Hematopoietic multipotent progenitor cell treated with erythropoietin and hydrocortisone succinate and interleukin-3 and kit ligand, for 4 days (in vitro differentiated cells): ENCODE results near the gene NAV2.
"Not testable (repeated sequence)": the region's sequence is repeated elsewhere in the genome, so short reads cannot be mapped to it uniquely, and the experiment has no call there.

Experiments
- DNase-seq: peaks from one replicate; pipeline ENCODE4 v3.0.0-alpha.2; 2015

NAV2 gene

DNA sequence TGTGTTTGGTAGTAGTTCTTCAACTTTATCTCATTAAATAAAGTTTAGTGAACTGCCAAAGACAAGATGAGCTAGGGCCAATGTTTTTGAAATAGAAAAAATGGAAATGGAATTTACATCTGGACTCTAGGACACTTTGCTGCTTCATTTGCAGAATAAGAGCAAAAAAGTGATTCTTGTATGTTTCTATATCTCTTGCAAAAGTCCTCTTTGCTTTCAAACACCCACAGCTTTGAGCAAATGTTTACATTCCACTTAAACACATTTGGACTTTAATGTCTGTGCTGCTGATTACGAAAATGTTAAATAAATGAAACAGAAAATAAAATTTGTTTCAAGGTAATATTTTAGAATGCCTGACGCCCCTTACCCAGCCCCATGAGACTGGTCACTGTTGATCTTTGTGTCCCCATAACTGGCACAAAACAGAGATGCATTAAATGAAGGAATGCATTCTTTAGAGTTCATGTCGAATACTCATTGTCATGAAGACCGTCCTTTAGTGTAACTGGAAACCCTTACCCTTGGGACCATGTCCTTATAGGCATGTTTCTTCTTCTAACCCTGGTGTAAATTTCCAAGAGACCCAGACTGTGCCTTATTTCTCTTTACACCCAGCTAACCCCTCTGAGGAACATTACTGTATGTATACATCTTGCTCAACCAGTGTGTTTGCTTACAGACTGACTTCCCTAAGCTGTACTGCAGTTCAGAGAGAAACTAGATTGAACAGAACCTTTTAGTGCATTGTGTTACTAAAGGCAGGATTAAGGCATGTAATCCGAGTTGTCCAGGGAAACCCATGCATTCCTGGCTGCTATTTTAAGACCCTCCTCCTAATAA is 199.7 kb downstream of the NAV2 start:
- no peak for DNase-seq

DNA sequence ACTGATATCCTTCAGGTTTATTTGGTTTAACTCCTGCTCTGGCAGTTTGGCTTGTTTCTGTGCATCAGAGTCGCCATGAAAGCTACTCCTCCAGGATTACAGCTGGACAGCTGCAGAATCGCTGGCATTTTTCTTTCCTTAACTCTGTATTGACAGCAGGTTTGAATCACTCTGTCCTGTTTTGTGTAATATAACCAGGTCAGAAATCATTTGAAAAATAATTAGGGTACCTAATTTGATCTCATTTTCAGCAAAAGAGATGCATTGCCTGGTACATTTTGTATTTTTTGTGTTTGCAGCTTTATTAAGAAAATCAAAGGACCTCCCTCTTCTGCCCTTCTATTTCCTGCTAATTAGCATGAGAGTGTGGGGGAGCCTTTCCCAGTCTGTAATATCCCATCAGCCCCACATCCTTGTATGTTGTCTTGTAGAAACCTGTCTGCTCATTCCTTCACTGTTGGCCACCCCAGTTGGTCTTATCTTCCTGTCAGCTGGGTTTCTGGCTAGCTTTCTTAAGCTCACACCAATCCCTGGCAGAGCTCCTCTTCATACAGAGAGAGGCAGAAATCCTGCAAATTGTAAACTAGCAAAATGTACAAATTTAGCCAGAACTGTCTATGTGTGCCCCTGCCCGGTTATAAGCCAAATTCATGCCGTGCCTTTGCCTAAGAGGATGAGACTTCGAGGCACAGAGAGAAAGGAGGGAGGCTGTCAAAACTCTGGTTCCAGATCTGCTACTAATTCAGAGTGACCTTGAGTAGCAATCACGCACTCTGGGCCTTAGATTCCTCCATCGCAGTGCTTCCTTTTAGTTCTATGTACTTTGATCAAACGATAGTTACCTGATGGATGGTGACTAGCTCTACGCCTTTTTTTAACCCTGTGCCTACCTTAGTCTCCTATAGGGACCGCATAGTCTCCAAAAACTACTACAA is 200.6 kb downstream of the NAV2 start:
- DNase-seq: no peak

DNA sequence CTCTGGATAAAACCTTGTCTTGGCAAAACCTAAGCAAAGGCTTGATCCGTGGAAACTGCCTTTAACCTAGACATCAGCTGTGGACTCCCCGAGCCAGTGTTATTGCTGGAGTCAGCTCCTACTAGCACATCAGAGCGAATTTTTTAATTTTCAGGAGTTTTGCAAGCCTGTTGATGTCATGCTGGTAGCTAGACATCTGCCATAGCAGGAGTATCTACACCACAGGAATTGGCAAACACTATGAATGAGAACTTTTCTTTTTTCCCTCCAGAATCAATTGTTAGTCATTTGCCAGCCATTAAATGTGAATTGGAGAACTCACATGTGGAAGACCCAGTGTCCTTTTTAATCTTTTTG is 201.2 kb downstream of the NAV2 start:
- no peak for DNase-seq

DNA sequence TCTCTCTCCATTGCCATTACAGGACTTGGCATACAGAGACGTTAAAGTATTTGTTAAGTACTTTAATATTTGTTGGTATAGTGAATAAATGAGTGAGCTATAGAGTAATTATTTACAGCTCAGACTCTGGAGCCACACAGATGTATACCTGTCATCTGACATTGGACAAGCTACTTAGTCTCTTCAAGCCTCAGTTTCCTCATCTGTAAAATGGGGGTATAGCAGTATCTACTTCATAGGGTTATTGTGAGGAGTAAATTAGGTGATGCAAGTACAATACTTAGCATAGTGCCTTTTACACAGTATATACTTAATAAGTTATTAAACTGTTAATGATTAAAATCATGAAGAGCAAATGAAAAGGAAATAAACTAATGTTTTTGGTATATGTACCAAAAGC is 203.2 kb downstream of the NAV2 start:
- no peak for DNase-seq

DNA sequence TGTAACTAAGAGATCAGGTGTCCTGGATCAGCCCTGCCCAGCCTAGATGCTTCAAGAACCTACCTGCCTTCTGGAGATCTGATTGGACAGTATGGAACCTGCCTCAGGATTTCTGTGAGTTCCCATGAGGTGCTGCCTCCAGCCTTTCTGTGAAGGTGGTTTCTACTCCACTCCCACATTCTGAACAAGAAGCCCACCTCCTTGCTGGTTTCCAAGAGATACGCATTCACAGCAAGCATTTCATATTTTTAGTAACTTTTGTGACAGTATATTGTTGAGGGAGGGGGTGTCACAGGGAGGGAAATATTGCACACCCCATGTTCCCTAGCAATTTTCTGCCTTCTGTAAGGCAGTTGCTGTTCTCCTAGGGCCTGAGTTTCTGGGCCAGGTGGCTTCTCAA is 204.4 kb downstream of the NAV2 start:
- no peak for DNase-seq

DNA sequence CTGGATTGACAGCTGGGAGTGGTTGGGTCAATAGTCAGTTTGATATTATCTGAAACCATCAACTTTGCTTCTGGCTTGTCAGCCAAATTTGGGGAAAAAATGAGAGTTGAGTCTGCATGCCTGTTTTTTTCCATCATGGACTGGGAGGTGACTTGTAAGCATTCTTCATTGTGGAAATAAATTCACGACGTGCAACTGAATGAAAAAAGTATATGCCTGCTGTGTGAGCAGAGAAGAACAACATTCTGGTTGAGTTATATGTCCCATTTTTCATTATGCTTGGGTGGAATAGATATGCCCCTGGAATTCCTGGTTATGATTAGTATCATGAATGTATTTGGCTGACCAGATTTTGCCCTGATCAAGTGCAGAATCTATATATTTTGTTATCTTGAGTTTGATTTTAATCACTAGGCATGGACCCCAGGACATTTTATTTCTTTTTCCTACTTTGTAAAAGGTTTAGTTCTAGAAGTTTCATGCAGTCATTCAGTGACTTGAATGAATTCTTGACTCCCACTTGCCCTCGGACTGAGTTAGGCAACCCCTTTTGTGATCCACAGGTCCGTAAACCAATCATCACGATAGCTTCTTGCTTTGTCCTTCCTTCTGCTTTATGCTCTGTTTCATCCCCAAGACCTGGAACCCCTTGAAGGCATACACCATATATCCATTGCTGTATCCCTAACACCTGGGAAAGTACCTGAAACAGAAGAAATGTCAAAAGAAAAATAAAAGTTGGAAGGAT is 205.8 kb downstream of the NAV2 start:
- no peak for DNase-seq

DNA sequence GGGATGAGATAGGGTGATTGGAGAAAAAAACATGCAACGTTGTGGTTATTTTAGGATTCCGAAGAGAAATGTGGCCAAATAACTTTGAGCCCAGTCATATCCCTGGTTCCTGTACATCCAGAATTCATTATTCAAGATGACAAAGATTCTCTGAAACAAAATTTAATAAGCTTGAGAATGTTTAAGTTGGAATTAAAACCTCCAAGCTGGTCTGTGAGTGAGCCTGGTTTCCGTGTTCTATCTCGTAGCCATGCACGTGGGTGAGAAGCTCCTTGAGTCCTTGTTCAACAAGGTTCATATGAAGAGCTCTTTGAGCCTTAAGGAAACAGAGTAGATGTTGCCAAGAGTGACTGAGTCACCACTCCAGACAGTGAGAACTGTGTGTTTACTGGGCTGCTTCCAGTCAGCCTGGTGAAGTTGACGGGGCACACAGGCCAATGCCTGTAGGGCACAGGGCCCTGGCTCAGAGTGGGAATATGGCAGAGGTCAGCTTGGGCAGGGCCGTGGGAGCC is 206.5 kb downstream of the NAV2 start:
- DNase-seq: no peak

DNA sequence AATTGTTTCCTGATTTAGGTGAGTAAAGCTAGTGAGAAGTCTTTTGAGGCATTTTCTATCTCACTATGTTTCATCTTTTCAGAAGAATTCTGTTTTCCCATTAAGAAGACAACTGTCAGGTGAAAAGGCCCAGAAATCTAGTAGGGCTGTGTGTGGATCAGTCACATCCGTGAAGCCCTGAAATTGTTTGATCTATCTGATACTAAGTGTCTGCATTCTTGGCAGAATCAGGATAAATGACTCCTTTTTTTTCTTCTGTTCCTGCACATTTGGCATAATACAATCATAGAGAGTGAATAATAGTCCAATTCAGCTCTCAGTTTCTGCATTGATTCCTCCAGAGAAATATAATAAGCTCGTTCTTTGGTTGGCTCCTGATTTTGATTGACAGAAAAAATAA is 208.3 kb downstream of the NAV2 start:
- DNase-seq: no peak

DNA sequence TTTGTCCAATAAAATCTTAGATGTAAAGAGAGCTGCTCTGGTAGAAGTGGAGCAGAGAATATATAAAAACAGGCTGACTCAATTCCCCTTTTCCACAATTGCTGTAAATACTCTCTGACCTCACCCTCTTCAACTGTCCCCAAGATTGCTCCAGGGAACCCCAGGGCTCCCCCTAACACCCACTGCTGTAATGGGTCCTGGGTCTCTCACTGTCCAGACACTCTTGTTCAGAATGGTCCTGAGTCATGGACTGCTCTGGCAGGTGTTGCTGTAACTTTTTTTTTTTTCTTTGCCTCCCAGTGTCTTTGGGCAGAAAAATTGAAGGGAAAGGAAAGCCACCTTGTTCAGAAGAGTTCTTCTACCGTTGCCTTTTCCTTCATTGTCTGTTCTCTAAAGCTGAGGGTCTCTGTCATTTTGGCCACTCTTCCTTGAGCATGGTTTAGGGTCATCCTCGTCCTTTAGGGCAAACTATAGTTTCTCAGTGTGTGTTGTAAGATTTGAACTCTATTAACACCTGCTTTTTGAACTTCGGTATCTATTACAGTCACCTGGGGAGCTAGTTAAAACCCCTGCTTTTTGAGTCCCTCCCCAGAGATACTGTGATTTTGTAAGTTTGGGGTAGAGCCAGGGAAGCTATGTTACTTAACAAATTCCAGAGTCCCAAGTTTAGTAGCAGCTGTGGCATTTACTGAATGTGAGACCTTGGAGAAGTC is 209.5 kb downstream of the NAV2 start:
- DNase-seq: no peak

DNA sequence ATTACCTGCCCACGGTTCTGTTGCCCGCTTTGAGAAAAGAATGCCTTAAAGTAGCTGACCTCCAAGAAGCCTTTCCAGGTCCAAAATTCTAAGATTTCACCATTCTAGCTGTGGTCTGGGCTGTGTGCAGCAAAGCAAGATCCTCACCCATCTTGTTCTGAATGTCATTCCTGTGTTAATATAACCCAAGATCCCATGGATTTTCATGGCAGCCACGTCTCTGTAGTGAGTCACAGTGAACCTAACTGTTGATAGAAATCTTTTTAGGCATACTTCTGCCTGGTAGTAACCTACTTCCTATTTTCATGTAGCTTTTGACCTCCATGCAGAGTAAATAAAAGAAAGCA is 210.0 kb downstream of the NAV2 start:
- DNase-seq: no peak

DNA sequence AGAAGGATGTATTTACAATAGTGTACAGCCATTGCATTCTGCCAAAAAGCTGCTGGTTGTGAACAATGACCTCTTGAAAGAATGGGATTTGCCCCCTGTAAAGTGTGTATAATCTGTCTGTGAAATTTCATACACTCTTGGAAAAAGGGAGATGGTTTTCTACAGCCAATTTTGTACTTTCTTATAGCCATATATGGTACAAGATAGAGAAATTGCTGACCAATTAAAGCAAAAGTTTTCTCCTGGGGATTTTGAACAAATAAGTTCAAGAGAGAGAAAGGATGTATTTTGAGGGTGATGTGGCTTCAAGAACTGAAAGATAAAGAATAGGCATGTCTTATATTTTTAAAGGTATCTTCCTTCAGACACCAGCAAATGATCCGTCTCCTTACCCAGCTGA is 211.0 kb downstream of the NAV2 start:
- no peak for DNase-seq

DNA sequence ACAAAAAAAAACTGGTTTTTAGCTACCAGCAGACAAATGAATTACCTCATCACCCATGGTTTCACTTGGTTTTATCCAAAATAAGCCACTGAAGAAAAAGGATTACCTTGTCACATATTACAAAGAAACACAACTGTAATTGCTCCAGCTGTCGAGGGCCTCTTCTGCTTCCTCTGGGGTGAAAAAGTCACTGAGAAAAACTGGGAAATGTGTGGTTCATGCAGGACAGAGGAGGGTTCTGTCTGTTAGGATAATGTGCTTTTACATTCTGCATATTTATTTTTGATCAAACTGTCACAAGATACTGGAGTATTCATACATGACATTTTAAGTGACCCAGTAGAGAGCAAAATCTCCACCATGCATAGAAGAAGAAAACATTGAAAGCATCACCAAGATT is 211.7 kb downstream of the NAV2 start:
- no peak for DNase-seq

DNA sequence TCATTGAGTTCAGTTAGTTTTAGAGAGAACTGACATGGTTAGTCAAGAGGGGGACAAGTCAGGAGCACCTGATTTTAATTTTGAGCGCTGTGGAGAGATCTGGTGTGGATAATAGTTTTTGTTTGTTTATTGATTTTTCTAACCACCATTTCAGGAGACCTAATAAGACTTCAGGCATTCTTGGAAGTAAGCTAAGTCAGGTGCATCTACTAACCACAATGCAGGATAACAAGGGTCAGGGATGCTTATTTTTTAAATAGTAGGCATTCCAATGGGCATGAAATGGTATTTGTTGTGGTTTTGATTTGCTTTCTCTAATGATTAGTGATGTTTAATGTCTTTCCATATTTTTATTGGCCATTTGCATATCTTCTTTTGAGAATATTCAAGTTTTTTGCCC is 212.1 kb downstream of the NAV2 start:
- DNase-seq: no peak

DNA sequence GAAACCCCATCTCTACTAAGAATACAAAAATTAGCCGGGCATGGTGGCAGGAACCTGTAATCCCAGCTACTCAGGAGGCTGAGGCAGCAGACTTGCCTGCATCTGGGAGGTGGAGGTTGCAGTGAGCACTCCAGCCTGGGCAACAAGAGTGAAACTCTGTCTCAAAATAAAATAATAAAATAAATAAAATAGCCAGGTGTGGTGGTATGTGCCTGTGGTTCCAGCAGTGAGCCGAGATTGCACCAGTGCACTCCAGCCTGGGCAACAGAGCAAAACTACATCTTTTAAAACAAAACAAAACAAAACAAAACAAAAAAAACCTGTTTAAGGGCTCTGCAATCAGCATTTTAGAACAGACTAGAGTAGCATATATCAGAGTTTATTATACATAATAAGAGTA is 214.8 kb downstream of the NAV2 start:
- DNase-seq: not testable (repeated sequence)

DNA sequence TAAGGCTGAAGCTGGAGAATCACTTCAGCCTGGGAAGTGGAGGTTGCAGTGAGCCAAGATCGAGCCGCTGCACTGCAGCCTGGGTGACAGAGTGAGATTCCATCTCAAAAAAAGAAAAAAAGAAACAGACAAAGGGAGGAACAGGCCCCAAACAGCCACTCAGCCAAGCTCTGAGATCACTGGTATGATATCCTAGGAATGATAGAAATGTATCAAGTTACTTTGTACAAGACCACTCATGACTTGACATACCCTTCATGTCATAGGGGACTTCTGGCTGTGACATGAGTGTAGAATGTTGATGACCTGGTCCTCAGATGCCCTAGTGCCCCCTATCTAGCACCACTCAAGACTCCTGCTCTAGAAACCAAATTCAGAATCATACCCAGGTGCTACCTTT is 216.5 kb downstream of the NAV2 start:
- DNase-seq: no peak

DNA sequence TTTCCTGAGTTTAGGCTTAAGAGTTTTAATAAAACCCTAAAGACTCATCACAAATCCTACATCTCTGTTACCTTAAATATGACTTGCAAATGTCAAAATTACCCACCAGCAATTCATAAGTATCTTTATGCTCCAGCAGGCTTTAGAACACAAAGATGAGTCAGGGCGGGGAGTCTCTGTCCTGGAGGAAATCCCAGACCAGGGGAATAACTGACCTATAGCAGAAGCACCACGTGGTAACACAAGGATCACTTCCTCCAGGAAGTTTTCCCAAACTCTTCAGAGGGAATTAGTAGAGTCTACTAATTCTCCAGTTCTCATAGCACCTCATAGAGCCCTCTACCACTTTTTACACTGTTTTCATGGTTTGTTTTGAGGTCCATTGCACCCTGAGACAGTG is 217.0 kb downstream of the NAV2 start:
- DNase-seq: no peak

DNA sequence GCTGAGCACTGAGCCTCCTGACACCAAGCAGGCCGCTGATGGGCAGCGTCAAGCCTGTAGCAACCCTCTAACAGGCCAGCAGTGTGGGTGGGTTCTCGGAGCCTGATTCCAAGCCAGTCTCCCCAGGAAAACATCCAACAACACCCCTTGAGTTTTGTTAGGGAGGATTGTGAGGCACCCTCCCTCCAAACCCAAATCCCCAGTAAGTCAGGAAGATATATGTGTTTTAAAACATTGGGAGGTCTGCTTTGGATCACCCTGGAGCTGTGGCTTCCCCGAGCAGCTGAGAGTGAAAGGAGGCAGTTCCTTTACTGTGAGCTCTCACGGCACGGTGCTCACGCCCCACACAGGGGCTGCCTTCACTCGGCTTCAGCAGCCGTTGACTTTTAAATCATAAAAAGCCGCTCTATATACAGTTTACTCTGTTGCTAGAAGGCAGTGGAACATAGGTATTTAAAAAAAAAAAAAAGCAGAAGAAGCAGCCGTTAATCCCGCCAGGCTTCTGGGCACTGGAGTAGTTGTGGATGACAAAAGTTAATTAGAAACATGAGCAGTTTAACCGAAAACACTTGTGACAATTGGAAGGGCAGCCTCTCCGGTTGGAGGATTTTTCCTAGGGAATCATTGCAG is 218.6 kb downstream of the NAV2 start:
- no peak for DNase-seq

DNA sequence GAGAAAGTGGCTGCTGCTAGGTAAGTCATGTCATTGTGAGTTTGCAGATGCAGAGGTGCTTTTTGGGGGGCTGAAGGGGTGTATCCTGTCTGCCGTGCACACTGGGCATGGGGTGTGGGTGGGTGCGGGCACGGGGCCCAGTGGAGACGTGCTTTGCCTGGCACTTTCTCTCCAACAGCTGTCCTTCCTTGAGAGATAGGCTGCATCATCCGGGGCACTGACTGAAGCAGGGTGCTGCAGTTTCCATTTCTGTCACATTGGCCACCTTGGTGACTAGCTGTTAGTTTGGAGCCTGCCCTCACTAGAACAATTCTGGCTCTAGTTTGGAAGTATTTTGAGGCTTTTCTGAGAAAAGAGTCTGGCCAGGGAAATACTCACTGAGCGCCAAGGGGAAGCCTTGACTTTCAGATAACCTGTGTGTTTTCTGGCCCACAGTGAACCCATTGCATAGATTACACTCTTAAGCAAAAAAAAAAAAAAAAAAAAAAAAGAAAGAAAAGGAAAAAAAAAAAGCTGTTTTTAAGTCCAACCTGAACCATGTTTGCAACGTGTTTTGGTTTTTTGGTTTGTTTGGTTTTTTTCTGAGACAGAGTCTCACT is 219.2 kb downstream of the NAV2 start:
- peak; percentile 33 for DNase-seq

DNA sequence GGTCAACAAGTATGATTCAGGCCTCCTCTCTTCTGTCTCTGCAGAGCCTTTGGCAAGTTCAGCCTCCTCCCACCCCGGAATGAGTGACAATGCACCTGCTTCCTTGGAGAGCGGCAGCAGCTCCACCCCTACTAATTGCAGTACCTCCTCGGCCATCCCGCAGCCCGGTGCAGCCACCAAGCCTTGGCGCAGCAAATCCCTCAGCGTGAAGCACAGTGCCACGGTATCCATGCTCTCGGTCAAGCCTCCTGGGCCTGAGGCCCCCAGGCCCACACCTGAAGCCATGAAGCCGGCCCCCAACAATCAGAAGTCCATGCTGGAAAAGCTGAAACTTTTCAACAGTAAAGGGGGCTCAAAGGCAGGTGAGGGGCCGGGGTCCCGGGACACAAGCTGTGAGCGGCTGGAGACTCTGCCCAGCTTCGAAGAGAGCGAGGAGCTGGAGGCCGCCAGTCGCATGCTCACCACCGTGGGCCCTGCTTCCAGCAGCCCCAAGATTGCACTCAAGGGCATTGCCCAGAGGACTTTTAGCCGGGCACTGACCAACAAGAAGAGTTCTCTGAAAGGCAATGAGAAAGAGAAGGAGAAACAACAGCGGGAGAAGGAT is 220.6 kb downstream of the NAV2 start:
- DNase-seq: no peak

DNA sequence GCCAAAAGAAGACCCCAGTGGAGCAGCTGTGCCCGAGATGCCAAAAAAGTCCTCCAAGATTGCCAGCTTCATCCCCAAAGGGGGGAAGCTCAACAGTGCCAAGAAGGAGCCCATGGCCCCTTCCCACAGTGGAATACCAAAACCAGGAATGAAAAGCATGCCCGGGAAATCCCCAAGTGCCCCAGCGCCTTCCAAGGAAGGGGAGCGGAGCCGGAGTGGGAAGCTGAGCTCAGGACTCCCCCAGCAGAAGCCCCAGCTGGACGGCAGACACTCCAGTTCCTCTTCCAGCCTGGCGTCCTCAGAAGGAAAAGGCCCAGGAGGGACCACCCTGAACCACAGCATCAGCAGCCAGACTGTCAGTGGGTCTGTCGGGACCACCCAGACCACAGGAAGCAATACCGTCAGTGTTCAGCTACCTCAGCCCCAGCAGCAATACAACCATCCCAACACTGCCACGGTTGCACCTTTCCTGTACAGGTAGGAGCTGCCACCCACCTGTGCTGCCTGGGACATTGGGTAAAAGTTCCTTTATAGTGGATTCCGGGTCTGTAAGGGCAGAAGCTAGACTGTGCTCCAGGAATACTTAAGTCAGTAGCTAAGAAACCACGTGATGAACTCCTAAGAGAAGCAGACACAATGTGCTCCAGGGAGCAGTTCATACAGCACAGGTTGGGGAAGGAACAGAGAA is 221.3 kb downstream of the NAV2 start:
- no peak for DNase-seq

DNA sequence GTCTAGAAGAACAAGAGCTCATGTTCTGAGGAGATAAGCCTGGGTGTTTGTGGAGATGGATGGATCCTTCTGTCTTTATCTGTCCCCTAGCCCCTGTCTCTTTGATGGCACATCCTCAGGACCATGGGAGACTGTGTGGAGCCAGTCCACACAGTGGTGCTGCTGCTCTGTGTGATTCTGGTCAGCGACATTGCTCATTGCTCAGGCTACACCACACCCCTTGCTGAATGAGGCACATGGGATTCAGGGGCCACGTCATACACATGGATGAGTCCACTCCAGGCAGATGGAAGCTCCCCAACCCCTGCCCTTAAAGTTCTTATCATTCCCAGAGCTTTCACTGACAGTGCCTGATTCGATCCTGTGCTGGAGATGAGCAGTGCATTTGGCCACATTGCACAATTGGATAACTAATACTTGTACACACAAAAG is 222.2 kb downstream of the NAV2 start:
- peak; percentile 35 for DNase-seq
